Activated T-cell treated with anti-CD3 and anti-CD28 coated beads, Interleukin-2, amount 50 U/mL, for 4 hours (primary cell): ENCODE data around the gene ARSB. TPM values are rescaled to one million over a fixed set of nuclear protein-coding genes. Genes with fewer than 3 reads are reported as not detected.

Source experiments
- ATAC-seq, 2 donors: fragments of 200-7000 bp; cut with Tn5 transposase; one replicate each; pipeline ENCODE4 v1.10.0; 2021
- DNase-seq: peaks from one replicate; pipeline ENCODE4 v3.0.0-alpha.2; 2020
- H3K27me3 Mint-ChIP-seq: one replicate; pipeline ENCODE4 v1.8.0; 2021; ENCODE audit warnings: low read depth, mixed read lengths
- H3K36me3 Mint-ChIP-seq: one replicate; pipeline ENCODE4 v1.8.0; 2022; ENCODE audit warnings: mixed read lengths; ENCODE audit not compliant: insufficient read depth
- H3K4me1 Mint-ChIP-seq: one replicate; pipeline ENCODE4 v1.8.0; 2021; ENCODE audit warnings: low read depth, mixed read lengths
- H3K4me3 Mint-ChIP-seq: one replicate; pipeline ENCODE4 v1.8.0; 2021; ENCODE audit warnings: mild to moderate bottlenecking, moderate library complexity, mixed read lengths
- H3K9me3 Mint-ChIP-seq: one replicate; pipeline ENCODE4 v1.8.0; 2021; ENCODE audit warnings: mixed read lengths
- total RNA-seq, 3 donors: library from RNA; stranded (reverse); gene quantifications; one replicate each; pipeline ENCODE4 v1.2.1, GENCODE V29; 2021

The ARSB gene
- total RNA-seq, 3 donors from 2014 or later, result 9.4 to 12.7 (median 11.0) TPM

- H3K36me3 Mint-ChIP-seq, result no peaks in the 10 kb centered on the region
- H3K9me3 Mint-ChIP-seq, result peaks cover 6% of the 10 kb centered on the region
- H3K27me3 Mint-ChIP-seq, result peaks cover 11% of the 10 kb centered on the region
- no peaks in the 10 kb centered on the region for H3K4me1 Mint-ChIP-seq
- H3K4me3 Mint-ChIP-seq, result no peak overlapping the region
- no peak for DNase-seq
- no peak for ATAC-seq
Measured at GRCh38 chr5:79008362-79008761, 23.3 kb upstream of the ARSB start.

DNA sequence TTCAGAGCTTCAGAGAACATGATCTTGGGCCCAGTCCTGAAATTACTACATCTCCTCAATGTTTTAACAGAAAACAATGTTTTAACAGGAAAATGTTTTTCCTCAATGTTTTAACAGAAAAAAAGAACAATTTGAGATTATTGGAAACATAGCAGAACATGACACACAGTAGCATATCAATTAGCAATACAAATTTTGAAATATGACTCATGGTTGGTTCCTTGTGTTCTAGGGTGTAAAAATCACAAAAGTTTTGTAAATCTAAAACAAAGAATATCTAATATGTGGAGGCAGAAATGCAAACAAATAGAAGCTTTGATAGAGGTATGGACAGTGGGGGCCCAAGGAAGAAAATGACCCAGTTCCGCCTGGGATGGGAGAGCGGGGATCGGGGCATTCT, 22.8 kb upstream of the ARSB start:
- Mint-ChIP-seq H3K4me3 (no peak overlapping the region), H3K36me3 (no peaks in the 10 kb centered on the region), H3K9me3 (peaks cover 1% of the 10 kb centered on the region), H3K27me3 (peaks cover 14% of the 10 kb centered on the region), H3K4me1 (no peaks in the 10 kb centered on the region)
- no peak for ATAC-seq
- no peak for DNase-seq

GRCh38 chr5:79005936-79006631, 21.0 kb upstream of the ARSB start:
- Mint-ChIP-seq H3K9me3 (no peaks in the 10 kb centered on the region), H3K4me3 (no peak overlapping the region), H3K27me3 (peaks cover 14% of the 10 kb centered on the region), H3K4me1 (no peaks in the 10 kb centered on the region), H3K36me3 (no peaks in the 10 kb centered on the region)
- ATAC-seq, result no peak
- DNase-seq, result no peak

GRCh38 chr5:79005151-79005550, 20.0 kb upstream of the ARSB start:
- no peak overlapping the region for H3K4me3 Mint-ChIP-seq
- DNase-seq (no peak), ATAC-seq (no peak)
- no peaks in the 10 kb centered on the region for H3K36me3 Mint-ChIP-seq
- peaks cover 16% of the 10 kb centered on the region for H3K27me3 Mint-ChIP-seq
- no peaks in the 10 kb centered on the region for H3K9me3 Mint-ChIP-seq
- no peaks in the 10 kb centered on the region for H3K4me1 Mint-ChIP-seq

- Mint-ChIP-seq H3K27me3 (peaks cover 22% of the 10 kb centered on the region), H3K4me3 (no peak overlapping the region)
Measured at GRCh38 chr5:79002374-79002773, 17.3 kb upstream of the ARSB start.

GRCh38 chr5:79001471-79001870, 16.4 kb upstream of the ARSB start:
- H3K27me3 Mint-ChIP-seq, result peaks cover 22% of the 10 kb centered on the region

More at GRCh38 chr5:79002374-79002773, 17.3 kb upstream of the ARSB start:
- Mint-ChIP-seq H3K4me1 (no peaks in the 10 kb centered on the region), H3K9me3 (no peaks in the 10 kb centered on the region), H3K36me3 (no peaks in the 10 kb centered on the region)
- DNase-seq, result no peak
- no peak for ATAC-seq

GRCh38 chr5:78997090-78997489, 12.0 kb upstream of the ARSB start:
- Mint-ChIP-seq H3K27me3 (peaks cover 8% of the 10 kb centered on the region), H3K4me1 (peaks cover 6% of the 10 kb centered on the region), H3K9me3 (peaks cover 7% of the 10 kb centered on the region), H3K36me3 (peaks cover 3% of the 10 kb centered on the region), H3K4me3 (no peak overlapping the region)
- ATAC-seq (no peak), DNase-seq (no peak)

More at GRCh38 chr5:79001471-79001870, 16.4 kb upstream of the ARSB start:
- Mint-ChIP-seq H3K36me3 (no peaks in the 10 kb centered on the region), H3K9me3 (no peaks in the 10 kb centered on the region), H3K4me3 (no peak overlapping the region), H3K4me1 (no peaks in the 10 kb centered on the region)
- ATAC-seq (no peak), DNase-seq (no peak)

- DNase-seq, result no peak
Measured at GRCh38 chr5:78995521-78996007, 10.5 kb upstream of the ARSB start.

GRCh38 chr5:78993165-78993564, 8.1 kb upstream of the ARSB start:
- Mint-ChIP-seq H3K4me1 (peaks cover 6% of the 10 kb centered on the region), H3K36me3 (peaks cover 3% of the 10 kb centered on the region), H3K27me3 (no peaks in the 10 kb centered on the region), H3K9me3 (peaks cover 7% of the 10 kb centered on the region), H3K4me3 (no peak overlapping the region)
- ATAC-seq (no peak), DNase-seq (no peak)

More at GRCh38 chr5:78995521-78996007, 10.5 kb upstream of the ARSB start:
- no peak for ATAC-seq
- Mint-ChIP-seq H3K36me3 (peaks cover 3% of the 10 kb centered on the region), H3K27me3 (peaks cover 6% of the 10 kb centered on the region), H3K4me1 (peaks cover 6% of the 10 kb centered on the region), H3K4me3 (no peak overlapping the region), H3K9me3 (peaks cover 7% of the 10 kb centered on the region)

DNA sequence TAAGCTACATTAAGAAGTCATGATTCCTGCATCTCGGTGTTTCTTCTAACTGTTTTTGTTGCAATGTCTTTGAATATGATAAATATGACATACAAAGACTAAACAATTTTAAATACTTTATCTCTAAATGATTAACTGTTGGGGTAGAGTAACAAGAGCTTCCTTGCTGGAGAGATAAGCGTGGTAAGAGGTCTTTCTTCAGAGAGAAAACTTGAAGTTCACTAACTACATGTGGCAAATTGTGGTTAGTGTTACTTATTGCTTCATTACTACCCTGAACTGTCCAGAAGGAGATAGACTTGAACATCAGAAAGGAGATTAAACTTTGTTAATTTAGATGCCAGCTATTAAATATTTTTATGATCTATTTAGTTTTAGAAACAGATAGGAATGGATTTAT, 7.0 kb upstream of the ARSB start:
- Mint-ChIP-seq H3K4me3 (no peak overlapping the region), H3K36me3 (peaks cover 3% of the 10 kb centered on the region), H3K4me1 (peaks cover 6% of the 10 kb centered on the region), H3K27me3 (no peaks in the 10 kb centered on the region), H3K9me3 (peaks cover 7% of the 10 kb centered on the region)
- DNase-seq (no peak), ATAC-seq (no peak)

DNA sequence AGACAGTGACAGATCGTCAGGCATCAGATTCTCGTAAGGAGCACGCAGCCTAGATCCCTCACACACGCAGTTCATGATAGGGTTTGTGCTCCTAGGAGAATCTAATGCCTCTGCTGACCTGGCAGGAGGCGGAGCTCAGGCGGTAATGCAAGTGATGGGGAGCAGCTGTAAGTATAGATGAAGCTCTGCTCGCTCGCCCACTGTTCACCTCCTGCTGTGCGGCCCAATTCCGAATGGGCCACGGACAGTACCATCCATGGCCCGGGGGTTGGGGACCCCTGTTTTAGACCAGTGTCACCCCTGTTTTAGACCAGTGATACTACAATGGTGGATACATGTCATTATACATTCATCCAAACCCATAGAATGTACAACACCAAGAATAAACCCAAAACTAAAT, 4.0 kb upstream of the ARSB start:
- ATAC-seq (no peak), DNase-seq (no peak)
- peaks cover 20% of the 10 kb centered on the region for H3K4me1 Mint-ChIP-seq
- H3K36me3 Mint-ChIP-seq, result no peaks in the 10 kb centered on the region
- H3K9me3 Mint-ChIP-seq, result no peaks in the 10 kb centered on the region
- H3K4me3 Mint-ChIP-seq, result no peak overlapping the region
- no peaks in the 10 kb centered on the region for H3K27me3 Mint-ChIP-seq

DNA sequence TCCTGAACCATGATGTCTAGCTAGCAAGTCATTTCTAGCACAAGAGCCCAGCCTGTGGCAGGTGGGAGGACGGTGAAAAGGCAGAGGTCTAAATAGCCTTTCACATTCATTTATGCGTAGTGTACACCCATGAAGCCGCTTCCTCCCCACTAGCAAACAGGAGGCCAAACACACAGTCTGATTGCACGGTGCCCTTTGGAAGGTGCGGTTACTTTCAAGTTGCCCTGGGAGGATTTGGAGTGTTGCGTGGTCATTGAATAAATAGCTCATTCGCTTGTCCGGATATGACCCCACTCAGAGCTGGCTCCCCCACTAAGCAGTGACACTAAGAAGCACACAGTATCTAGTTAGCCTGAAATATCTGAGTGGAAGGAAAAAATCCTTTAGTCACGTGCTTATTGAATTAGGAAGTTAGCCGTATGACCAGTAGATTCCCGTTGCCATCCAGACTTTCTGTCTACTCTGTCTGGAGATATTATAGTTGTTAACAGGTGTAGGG, 664 bp upstream of the ARSB start:
- H3K4me3 Mint-ChIP-seq, result peak overlapping the region; percentile 86
- H3K9me3 Mint-ChIP-seq, result no peaks in the 10 kb centered on the region
- H3K4me1 Mint-ChIP-seq, result peaks cover 30% of the 10 kb centered on the region
- DNase-seq (peak; percentile 26), ATAC-seq (peak; percentile 64 to 73)
- H3K27me3 Mint-ChIP-seq, result no peaks in the 10 kb centered on the region
- no peaks in the 10 kb centered on the region for H3K36me3 Mint-ChIP-seq

DNA sequence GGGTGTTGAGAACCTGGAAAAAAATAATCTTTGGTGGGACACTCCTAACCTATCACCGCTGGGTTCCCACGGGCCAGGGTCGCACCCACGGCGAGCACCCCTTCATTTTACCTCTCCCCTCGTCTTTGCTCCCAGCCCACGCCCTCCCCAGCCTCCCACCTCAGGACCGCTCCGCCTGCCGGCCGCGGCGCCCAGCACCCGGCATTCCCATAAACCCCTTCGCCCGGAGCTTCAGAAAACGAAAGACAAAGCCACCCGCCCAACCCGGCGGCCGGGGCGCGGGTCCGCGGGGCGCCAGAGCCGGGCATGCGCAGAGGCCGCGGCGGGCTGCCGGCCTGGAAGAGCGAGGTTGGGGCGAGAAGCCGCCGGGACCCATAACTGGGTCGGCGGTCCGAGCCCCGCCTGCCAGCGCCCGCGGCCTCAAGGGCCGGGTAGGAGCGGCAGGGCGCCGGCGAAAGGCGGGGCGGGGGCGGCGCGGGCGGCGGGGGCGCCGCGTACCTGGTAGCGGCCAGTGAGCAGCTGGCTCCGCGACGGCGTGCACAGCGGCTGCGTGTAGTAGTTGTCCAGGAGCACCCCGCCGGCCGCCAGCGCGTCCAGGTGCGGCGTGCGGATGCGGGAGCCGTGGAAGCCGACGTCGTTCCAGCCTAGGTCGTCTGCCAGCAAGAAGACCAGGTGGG, 533 bp downstream of the ARSB start:
- no peaks in the 10 kb centered on the region for H3K36me3 Mint-ChIP-seq

DNA sequence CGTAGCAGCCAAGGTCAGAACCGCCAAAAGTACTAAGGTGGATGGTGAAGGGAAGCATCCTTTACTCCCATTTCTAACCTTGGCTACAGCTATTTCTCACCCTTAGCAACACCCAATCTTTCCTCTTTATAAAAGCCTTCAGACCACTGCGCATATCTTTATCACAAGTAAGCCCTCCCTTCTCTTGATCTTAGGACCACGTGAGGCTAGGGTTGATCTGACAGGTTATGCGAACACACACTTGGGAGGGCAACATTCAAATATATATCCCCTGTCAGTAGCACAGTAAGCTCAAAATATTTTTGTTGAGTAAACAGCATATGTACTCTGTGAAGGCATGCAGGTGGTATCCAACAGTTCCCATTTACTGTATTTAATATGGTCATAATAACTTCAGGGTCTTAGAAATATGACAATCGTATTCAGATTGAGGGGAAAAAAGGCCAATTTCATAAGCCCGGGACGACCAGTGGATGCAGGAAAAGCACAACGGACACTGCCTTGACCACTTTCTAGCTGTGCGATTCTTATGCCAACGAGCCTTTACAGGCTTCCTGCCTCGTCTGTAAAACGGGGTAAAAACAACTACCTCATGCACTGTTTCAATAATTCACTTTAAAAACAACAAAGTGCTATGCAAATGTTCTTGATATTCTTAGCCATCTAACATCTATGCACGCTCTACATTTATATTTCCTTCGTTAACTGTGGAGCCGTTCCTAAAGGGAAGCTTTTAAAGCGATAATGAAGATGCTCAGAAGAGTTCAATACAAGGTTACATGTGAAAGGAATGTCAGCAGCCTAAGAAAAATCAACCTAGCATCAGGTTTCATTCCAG, 1.3 kb downstream of the ARSB start:
- Mint-ChIP-seq H3K4me1 (peaks cover 39% of the 10 kb centered on the region), H3K9me3 (no peaks in the 10 kb centered on the region), H3K4me3 (peak overlapping the region; percentile 87), H3K36me3 (no peaks in the 10 kb centered on the region), H3K27me3 (no peaks in the 10 kb centered on the region)
- ATAC-seq (no peak), DNase-seq (no peak)

More for the DNA sequence above, 533 bp downstream of the ARSB start:
- Mint-ChIP-seq H3K27me3 (no peaks in the 10 kb centered on the region), H3K4me3 (peak overlapping the region; percentile 87), H3K9me3 (no peaks in the 10 kb centered on the region), H3K4me1 (peaks cover 33% of the 10 kb centered on the region)
- DNase-seq (peak; percentile 69), ATAC-seq (peak; percentile 71 to 81)
